AG20443 (cell line): ENCODE data around the gene CDKN2B-AS1.

Source experiments
- DNase-seq: peaks from one replicate; pipeline ENCODE4 v3.0.0; 2012; ENCODE audit warnings: low spot score, mixed read lengths

CDKN2B-AS1 gene

DNA sequence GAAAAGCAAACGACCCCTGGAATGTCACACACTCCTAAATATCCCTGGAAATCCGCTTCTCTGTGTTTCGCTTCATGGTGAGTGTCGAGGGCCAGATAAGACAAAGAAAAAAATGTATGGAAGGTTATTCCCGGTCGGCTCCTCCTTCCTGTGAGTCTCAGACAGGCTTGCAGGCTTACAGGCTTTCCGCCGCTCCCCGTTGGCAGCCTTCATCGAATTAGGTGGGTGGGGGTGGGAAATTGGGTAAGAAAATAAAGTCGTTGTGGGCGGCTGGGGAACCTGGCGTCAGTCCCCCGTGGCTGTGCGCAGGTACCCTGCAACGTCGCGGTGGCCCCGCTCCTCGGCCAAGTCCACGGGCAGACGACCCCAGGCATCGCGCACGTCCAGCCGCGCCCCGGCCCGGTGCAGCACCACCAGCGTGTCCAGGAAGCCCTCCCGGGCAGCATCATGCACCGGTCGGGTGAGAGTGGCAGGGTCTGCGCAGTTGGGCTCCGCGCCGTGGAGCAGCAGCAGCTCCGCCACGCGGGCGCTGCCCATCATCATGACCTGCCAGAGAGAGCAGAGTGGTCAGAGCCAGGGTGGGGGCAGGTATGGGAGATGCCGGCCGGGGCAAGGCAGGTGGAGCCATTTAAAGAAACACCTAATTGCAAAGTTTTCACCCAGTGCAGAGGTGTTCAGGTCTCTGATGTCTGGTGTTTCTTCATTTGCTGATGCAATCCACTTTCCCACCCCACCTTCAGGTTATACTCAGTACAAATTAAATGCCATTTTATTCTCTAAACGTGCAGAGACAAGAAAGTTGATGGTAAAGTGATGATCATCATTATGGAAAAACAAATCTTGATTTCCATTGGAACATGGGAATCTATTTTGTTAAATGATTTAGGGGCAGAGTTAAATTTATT, 11.4 kb downstream of the CDKN2B-AS1 start:
- no peak for DNase-seq

DNA sequence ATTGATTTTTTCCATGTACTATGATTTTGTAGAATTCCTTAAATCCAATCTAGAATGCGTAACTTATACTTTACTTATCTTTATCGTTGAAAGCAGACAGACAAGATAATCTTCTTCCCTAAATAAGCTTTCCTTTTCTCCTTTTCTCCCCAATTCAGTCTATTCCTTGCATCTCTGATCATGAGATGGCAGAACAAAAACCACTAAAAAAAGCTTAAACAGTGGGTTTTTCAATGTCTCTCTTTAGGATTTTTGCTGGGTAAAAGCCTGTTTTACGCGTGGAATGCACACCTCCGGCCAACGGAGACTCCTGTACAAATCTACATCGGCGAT, 13.8 kb downstream of the CDKN2B-AS1 start:
- no peak for DNase-seq

DNA sequence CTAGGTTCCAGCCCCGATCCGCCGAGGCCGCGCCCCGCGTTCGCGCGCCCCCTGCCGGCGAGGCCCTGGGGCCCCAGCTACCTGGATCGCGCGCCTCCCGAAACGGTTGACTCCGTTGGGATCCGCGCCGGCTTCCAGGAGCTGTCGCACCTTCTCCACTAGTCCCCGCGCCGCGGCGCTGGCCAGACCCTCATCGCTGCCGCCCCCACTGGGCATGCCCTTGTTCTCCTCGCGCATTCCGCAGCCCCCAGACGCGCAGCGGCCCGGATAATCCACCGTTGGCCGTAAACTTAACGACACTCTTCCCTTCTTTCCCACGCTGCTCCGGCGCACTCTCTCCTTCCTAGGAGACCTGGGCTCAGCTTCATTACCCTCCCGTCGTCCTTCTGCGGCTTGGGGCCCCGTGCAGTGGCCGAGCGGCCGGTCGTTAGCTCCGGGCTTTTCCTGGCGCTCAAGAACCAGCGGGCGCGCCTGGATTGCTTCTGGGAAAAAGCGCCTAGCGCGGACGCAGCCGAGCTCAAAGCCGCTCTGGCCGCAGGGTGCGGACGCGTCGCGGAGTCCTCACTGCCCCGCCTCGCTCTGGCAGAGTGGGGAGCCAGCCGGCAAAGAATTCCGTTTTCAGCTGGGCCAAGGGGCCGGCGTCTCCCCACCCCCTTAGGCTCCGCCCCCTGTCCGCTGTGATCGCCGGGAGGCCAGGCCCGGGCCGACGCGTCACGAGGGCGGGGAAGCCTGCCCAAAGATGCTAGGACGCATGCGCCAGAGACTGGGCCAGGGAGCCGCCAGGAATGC, 14.3 kb downstream of the CDKN2B-AS1 start, which contains the start of gene CDKN2B:
TSS of gene CDKN2B (minus strand) at position 589 of the 789 bp plus-strand sequence. CDS start at position 237, 352 bp downstream.
- peak; percentile 100 for DNase-seq

DNA sequence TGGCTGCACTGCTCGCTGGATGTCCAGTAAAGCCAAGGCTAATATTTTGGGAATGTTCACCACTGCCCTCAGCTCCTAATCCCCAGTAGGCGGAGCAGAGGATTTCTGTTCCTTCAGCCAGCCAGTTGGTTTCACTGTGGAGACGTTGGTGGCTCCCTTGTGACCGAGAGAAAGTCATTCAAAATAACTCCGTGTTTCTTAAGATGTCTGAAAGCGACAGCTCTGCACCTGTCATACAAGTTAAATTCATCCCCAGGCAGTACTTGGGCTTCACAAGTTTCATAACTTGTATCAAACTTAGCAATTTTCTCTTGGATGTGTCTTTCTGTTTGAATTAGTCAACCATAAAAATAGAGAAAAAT, 14.9 kb downstream of the CDKN2B-AS1 start:
- DNase-seq = no peak

DNA sequence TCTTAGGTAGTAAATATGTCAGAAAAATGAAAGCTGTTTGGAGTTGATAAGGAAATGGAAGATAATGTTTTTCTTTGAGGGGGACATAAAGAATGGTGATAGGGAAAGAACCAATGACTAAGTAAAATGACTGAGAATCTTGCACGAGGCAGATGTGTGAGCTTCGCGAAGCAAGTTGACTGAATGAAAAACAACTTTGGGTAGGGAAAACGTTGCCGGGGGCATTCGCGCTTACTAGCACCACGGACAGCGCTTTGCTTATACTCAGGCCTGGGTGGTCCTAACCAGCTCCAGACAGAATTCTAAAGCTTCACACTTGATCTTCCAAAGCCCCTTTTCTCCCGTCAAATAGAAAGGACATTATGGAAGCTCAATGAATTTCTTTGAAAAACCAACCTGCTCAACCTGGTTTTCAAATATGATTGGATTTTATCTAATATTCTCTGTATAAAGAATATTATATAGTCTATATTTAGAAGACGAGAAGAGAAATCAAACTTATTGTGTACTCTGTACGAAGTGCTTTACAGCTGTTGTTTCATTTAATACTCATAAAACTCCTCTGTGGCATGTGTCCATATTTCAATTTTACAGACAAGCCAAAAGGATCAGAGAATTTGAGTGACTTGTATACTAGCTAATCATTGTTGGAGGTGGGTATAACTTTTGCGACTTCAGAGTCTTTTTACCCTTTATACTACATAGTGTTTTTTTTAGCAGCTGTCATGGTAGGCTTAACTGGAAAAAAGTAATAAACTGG, 16.5 kb downstream of the CDKN2B-AS1 start:
- DNase-seq = no peak

DNA sequence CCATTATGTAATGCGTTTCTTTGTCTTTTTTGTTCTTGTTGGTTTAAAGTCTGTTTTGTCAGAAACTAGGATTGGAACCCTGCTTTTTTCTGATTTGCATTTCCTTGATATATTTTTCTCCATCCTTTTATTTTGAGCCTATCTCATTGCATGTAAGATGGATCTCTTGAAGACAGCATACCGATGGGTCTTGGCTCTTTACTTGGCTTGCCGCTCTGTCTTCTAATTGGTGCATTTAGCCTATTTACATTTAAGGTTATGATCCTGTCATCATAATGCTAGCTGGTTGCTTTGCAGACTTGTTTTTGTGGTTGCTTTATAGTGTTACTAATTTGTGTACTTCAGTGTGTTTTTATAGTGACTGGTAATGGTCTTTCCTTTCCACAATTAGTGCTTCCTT, 27.8 kb downstream of the CDKN2B-AS1 start:
- DNase-seq = no peak

DNA sequence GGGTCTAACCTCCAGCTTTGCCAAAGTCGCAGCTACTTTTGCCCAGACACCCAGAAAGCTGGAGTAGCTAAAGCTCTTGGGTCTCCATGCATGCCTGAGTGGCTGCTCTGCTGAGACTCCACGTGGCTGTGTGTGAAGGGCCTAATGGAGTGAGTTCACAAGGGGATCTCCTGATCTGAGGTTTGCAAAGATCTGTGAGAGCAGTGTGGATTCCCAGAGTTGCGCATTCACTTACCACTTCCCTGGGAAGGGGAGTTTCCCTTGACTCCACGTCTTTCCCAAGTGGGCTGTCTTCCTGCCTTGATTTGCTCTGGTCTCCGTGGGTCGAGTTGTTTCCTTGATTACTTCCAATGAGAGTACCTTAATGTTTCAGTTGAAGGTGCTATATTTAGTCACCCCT, 32.1 kb downstream of the CDKN2B-AS1 start:
- DNase-seq = no peak

DNA sequence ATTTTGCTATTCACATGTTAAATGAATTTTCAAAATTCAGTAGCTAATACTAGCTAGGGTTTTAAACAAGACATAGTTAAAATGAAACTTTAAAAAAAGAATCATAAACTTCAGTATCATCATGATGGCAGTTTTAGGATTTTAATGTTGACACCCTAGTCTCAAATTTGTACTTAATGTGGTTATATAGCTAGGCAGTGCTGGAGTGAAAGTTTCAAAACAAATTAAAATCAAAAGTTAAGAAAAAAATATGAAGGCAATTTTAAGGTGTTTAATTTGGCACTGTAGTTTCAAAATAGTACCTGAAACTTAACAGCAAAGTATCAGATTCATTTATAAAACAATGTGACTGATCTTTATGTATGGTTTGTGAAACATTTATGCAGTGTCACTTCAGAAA, 33.8 kb downstream of the CDKN2B-AS1 start:
- no peak for DNase-seq

DNA sequence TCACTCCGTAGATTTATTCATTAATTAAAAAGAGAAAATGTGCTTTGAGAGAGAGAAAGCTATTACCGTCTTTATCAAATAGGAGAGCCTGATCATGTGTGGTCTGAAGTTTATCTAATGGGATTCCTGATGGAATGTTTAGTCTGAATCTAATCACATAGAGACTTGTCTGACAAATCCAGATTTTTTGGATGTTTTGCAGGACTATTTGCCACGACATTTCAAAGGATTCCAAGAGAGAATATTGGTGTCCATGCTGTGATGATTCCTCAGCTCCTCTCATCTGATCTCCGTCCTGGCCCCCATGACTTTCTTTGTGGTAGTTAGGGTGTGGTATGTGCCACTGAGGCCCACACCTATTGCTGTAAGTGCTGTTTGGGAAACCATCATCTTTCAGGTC, 34.6 kb downstream of the CDKN2B-AS1 start:
- no peak for DNase-seq

DNA sequence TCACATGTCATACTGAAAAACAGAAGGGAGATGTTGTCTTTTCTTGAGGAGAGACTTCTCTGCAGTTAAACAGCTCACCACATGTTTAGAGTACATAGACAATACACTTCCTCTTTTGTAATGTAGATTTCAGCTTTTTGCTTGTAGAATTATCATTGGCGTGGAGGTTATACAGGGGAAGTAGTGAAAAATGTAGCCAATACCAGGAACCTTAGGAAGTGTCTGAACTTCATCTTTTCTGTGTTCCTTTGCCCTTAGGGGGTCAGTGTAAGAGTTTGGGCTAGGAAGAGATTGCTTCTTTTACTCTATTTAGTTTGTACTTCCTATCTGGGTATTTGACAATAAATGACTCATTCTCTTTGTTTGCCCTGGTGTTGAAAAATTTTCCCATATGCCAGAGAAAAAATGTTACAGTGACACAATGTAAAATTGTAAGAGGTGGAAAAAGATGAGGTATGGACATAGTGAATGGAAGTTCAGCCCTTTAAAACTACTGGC, 35.6 kb downstream of the CDKN2B-AS1 start:
- peak; percentile 44 for DNase-seq

DNA sequence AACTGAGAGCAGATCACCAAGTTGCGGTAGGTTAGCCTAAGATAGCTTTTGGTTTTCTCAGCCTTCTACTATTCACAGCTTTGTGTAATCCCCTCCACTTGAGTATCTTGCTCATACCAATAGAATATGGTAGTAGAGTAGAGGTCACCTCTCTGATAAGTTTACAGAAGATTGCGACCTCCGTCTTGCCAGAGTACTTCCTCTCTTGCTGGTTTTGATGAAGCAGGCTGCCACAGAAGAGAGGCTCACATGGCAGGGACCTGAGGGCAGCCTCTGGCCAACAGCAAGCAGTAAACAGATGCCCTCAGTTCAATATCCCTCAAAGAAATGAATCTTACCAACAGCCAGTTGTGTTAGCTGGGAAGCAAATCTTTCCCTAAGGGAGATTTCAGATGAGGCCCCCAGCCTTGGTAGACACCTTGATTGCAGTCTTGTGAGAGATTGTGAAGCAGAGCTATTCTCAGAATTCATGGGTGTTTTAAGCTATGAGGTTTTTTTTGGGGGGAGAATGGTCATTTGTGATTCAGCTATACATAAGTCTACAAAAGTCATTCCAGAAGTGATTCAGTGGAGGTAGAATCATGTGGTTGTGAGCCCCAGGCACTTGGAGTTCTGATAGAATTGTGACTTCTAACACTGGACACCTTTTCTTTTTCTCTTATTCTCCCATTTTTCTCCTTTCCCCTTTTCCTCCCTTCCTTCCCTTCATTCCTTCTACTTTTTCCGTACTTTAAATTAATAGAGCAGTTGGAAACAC, 37.2 kb downstream of the CDKN2B-AS1 start:
- no peak for DNase-seq

DNA sequence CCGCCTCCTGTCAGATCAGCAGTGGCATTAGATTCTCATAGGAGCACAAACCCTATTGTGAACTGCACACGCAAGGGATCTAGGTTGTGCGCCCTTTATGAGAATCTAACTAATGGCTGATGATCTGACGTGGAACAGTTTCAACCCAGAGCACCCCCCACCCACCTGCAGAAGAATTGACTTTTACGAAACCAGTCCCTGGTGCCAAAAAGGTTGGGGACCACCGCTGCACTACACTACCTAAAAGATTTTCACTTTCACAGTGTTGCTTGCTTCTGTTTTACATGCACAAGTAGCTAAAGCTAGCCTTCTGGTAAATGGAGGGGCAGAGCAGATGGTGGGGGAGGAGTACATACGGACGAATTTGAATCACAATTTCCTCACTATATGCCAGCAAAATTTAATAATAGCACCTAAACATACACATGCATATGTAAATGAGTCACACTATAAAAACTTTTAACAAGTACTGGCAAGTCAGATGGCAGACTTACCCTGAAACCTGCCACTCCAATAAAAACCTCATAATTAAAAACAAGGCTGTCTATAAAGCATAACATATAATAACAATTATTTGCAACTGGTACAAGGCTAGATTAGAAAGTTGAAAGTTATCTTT, 38.5 kb downstream of the CDKN2B-AS1 start:
- DNase-seq = no peak

DNA sequence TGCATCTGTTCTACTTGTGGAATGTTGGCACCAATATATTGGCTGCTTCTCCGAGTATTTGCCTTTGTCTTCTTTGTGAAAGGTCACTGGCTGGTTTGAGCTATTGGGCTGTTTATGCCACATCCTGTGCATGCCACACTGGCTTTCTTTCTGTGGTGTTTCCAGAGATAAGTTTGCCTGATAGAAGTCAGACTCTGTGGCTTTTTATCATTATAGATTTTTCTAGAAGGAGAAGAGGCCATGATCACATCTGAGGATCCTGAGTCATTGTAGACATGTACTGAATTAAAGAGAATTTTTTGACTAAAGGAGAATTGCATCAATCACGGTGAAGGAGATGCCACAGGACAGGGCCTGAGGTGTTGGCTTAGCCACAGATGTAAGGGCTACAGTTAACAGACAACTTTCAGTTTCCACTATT, 41.0 kb downstream of the CDKN2B-AS1 start:
- no peak for DNase-seq

DNA sequence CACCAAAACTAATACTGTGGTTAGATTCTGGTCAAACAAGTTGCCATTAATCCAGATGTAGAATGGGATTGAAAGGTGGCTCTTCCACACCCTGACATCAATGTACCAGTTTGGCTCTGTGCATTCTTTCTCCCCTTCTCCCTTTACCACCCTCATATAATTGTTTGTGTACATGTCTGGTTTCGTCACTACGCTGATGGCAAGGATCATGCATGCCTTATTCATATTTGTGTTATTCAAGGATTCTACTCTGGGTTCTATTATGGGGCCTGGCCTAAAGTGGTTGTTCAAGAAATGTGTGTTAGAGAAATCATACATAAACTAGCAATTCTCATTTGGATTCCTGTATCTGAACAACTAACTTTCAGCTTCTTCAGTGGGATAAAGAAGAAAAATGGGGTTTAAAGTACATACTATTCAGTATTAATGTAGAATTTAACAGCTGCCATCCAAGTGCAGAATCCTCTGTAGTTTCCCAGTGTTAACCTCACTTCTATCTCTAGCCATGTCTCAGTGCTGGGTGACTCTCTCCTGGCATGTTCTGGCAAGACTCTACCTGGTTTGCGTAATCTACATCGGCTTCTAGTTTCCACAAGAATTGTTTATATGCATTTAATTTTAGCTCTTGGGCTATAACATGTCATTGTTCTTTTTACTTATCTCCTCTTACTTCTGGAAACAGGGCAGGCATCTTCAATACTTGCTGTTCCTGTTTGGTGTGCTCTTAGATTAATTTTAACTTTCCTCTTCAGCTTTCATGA, 42.5 kb downstream of the CDKN2B-AS1 start:
- DNase-seq = no peak

DNA sequence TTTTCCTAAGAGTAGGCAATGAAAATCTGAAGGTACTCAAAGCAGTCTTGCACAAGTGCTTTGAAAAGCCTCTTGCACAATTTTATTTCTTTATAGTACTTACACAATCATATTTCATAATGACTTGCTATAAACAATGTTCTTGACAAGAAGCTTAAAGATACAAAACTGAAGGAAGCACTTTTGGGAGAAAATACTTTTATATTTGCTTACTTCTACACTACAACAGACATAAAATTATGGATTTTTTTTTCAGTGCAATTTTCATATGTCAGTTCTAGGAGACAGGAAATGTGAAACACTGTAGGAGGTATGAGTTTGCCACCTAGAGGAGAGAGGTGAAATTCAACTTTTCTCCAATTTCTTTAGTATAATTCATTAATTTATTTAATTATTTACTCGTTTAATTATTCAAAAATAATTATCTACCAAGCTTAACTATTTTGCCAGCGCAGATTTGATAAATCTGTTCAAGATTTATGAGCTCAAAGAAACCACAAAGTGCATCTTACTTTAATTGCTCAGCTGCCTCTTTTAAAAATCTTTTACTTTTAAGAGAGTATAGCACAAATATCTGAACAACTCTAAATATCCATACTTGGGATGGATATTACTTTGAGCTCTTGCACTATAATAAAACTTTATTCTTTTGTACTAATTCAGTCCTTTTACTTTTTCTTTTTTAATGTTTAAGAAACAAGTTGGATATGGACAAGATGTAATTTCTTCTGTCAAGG, 43.5 kb downstream of the CDKN2B-AS1 start:
- peak; percentile 14 for DNase-seq

DNA sequence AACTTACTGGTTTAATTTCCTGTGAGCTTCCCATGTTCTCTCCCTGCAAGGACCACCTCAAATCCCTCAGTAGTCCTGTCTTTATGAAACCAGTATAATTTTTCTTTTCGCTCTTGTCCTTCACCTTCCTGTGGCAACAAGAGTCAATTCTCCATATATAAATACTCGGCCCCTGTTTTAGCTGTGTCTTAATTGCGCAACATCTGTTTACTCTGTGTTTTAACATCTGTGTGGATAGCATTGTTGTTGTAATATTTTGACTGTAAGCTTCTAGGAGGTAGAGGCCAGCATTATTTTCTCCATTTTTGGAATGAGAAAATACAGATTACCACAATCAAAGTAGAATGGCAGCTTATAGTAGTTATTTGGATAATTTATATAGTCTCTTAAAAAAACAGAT, 44.7 kb downstream of the CDKN2B-AS1 start:
- no peak for DNase-seq

DNA sequence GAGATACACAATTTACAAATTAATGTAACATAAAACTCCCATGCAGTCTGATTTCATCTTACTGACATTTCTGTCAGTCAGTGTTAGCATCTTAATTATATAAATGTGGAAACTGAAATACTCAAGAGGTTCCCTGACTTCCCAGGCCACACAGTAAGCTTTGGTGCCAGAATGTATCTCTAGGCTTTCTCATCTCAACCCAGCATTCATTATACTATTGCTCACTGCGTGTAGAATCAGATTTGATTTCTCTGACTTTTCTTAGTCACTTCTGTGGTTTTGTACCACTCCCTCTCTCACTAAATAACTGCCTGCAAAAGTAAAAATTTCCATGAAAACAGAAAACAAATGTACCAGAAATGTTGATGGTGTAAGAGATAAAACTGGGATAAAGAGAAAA, 46.2 kb downstream of the CDKN2B-AS1 start:
- peak; percentile 62 for DNase-seq

DNA sequence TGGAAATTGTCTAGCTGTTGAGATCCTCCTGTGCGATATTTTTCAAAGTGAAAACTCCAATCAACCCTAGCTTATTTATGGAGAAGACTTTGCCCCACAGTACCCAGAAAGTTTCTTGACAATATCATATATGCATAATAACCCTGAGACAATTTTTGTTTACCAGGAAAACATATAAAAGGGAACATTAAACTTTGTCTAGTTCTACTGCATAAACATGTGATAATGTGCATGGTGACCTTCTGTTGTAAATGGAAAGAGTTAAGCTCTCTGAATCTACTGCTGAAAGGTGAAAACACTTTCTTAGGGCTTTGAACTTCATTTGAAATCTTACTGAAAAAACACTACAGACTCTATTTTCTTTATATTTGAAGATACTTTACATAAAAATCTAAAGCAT, 46.8 kb downstream of the CDKN2B-AS1 start:
- no peak for DNase-seq

DNA sequence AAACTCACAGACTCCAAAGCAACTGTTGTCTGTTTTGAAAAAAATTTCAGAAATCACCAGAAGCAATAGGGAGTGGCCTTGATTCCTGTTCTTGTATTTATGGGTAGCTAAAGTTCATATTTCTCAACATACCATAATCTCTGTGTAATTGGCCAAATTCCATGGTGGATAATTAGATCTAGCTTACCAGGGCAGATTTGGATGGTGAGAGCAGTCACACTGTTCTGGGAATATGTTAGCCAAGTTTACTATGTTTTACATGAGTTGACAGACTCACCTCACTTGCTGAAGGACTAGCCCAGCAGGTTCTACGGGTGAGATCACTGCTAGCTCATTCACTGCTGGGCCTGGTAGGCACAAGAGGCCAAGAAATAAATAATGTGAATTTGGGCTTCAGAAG, 47.2 kb downstream of the CDKN2B-AS1 start:
- DNase-seq = peak; percentile 10

DNA sequence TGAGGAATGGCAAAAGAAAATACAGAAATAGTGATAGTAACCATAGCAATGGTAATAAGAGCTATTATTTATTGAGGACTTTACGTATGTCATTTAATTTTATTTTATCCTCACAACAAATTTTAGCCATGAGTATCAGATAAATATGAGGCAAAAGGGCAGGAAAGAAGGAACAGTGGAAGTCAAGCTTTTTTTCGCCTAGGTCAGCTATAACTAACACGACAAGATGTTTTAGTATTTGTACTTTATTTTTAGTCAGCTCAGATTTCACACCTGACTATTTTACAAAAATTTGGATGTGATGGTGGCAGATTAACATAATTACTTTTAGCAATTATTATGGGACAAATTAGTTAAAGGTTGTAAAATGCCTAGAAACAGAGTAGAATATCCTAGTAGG, 49.3 kb downstream of the CDKN2B-AS1 start:
- no peak for DNase-seq
